ENCODE results near the gene RALGPS1.

DNA sequence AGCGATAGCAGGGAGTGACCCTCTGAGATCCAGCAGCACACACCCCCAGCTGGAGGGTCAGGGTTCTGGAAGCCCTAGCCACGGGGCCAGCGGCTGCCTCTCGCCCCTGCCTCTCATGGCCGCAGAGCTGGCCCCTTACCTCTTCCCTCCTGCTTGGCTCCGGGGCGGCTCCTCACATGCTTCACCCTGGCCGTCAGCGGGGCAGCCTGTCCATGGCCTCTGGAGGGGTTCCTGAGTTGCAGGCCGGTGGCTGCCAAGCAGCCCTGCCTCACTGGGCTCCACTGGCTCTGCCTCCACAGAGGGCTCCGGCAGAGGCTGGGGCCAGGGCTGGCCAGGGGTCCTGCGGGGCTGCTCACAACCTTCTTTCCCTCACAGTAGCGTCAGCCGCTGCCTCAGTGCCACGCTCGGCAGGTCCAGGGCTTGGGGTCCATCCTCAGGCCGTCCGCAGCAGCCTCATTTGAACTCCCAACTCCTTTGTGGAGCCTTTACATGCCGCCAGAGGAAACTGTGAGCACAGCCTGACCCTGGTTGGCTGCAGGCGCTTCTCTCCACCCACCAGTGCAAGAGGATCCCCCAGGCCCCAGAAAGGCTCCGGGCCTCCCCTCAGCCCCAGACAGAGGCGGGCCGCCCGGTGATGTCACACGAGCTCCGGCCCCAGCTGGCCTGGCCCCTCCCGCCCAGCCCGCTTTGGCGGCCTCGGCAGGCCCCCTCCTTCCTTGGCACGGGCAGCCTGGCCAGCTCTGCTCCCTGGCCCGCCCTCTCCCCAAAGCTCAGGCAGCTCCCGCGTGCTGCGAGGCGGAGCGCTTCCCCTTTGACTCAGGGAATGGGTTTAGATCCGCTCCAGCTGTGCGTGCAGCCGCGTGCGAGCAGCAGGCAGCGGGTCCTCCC lies 207.8 kb downstream of the RALGPS1 start, which contains the start of gene ANGPTL2:
- TF ChIP-seq CTCF (IDR thresholded peaks at IDR 0.05; ENCODE audit: low read depth, low read length), result no peak
- TF ChIP-seq EZH2phosphoT487 (IDR thresholded peaks at IDR 0.05; ENCODE audit: low read depth), result no peak

Data from OCI-LY3 (cell line).